ENCODE measurements around the gene EYS.

Gene EYS

GRCh38 chr6:64479134-64479533 is 1227.9 kb downstream of the EYS start:
- TF ChIP-seq TAF1 (IDR thresholded peaks at IDR 0.05; ENCODE audit: borderline replicate concordance, insufficient read depth, low read length) (no peak), FOXP2 (optimal IDR thresholded peaks at IDR 0.05; ENCODE audit: borderline replicate concordance, extremely low read depth, extremely low read length, insufficient read depth) (no peak)

DNA sequence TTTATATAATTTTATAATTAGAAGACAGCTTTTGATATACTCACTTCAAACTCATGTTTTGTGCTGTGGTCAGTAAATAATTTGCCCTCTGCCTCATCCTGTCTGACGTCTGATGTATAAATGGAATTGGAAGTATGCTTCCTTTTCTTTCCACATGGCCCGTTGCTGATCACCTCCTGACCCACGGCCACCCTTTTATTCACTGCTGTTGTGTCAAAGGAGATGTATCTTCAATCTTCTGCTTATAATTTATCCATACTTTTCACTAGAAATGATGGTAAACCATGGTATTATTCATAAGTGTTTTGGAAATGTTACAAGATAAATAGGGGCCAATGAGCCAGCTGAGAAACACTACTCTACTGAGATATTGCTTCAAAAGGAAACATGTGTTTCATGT is 1229.6 kb downstream of the EYS start:
- TF ChIP-seq TAF1 (IDR thresholded peaks at IDR 0.05; ENCODE audit: borderline replicate concordance, insufficient read depth, low read length) = no peak
- TF ChIP-seq, protein P1, sequence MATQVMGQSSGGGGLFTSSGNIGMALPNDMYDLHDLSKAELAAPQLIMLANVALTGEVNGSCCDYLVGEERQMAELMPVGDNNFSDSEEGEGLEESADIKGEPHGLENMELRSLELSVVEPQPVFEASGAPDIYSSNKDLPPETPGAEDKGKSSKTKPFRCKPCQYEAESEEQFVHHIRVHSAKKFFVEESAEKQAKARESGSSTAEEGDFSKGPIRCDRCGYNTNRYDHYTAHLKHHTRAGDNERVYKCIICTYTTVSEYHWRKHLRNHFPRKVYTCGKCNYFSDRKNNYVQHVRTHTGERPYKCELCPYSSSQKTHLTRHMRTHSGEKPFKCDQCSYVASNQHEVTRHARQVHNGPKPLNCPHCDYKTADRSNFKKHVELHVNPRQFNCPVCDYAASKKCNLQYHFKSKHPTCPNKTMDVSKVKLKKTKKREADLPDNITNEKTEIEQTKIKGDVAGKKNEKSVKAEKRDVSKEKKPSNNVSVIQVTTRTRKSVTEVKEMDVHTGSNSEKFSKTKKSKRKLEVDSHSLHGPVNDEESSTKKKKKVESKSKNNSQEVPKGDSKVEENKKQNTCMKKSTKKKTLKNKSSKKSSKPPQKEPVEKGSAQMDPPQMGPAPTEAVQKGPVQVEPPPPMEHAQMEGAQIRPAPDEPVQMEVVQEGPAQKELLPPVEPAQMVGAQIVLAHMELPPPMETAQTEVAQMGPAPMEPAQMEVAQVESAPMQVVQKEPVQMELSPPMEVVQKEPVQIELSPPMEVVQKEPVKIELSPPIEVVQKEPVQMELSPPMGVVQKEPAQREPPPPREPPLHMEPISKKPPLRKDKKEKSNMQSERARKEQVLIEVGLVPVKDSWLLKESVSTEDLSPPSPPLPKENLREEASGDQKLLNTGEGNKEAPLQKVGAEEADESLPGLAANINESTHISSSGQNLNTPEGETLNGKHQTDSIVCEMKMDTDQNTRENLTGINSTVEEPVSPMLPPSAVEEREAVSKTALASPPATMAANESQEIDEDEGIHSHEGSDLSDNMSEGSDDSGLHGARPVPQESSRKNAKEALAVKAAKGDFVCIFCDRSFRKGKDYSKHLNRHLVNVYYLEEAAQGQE (IDR thresholded peaks at IDR 0.05; ENCODE audit: insufficient read depth in 1 of 2, low read depth in 2 of 2, low read length in 2 of 2) = no peak
- no peak for TF ChIP-seq FOXP2 (optimal IDR thresholded peaks at IDR 0.05; ENCODE audit: borderline replicate concordance, extremely low read depth, extremely low read length, insufficient read depth)
- TF ChIP-seq SIN3A (IDR thresholded peaks at IDR 0.05; ENCODE audit: borderline replicate concordance, insufficient read depth, low read length) = no peak
- TF ChIP-seq POLR2AphosphoS5 (IDR thresholded peaks at IDR 0.05; ENCODE audit: low read depth, low read length) = no peak

GRCh38 chr6:64476935-64477334 is 1230.1 kb downstream of the EYS start:
- no peak for TF ChIP-seq SIN3A (IDR thresholded peaks at IDR 0.05; ENCODE audit: borderline replicate concordance, insufficient read depth, low read length)
- no peak for TF ChIP-seq POLR2AphosphoS5 (IDR thresholded peaks at IDR 0.05; ENCODE audit: low read depth, low read length)
- TF ChIP-seq TAF1 (IDR thresholded peaks at IDR 0.05; ENCODE audit: borderline replicate concordance, insufficient read depth, low read length) = no peak
- TF ChIP-seq FOXP2 (optimal IDR thresholded peaks at IDR 0.05; ENCODE audit: borderline replicate concordance, extremely low read depth, extremely low read length, insufficient read depth) = no peak
- TF ChIP-seq, protein P1 (IDR thresholded peaks at IDR 0.05; ENCODE audit: insufficient read depth in 1 of 2, low read depth in 2 of 2, low read length in 2 of 2) = no peak

- TF ChIP-seq POLR2AphosphoS5 (IDR thresholded peaks at IDR 0.05; ENCODE audit: low read depth, low read length) (no peak), FOXP2 (optimal IDR thresholded peaks at IDR 0.05; ENCODE audit: borderline replicate concordance, extremely low read depth, extremely low read length, insufficient read depth) (no peak), TAF1 (IDR thresholded peaks at IDR 0.05; ENCODE audit: borderline replicate concordance, insufficient read depth, low read length) (no peak), SIN3A (IDR thresholded peaks at IDR 0.05; ENCODE audit: borderline replicate concordance, insufficient read depth, low read length) (no peak)
- TF ChIP-seq, protein P1 (IDR thresholded peaks at IDR 0.05; ENCODE audit: insufficient read depth in 1 of 2, low read depth in 2 of 2, low read length in 2 of 2) = no peak
These were observed 1239.4 kb downstream of the EYS start for GRCh38 chr6:64467656-64468055.

- TF ChIP-seq SIN3A (IDR thresholded peaks at IDR 0.05; ENCODE audit: borderline replicate concordance, insufficient read depth, low read length) (no peak), TAF1 (IDR thresholded peaks at IDR 0.05; ENCODE audit: borderline replicate concordance, insufficient read depth, low read length) (no peak), FOXP2 (optimal IDR thresholded peaks at IDR 0.05; ENCODE audit: borderline replicate concordance, extremely low read depth, extremely low read length, insufficient read depth) (no peak), POLR2AphosphoS5 (IDR thresholded peaks at IDR 0.05; ENCODE audit: low read depth, low read length) (no peak)
- TF ChIP-seq, protein P1 (IDR thresholded peaks at IDR 0.05; ENCODE audit: insufficient read depth in 1 of 2, low read depth in 2 of 2, low read length in 2 of 2) = no peak
These were observed 1247.5 kb downstream of the EYS start for GRCh38 chr6:64459411-64459944.
